GM19452 (cell line): ENCODE measurements around the gene ARHGEF28.

ENCODE experiments used
- ATAC-seq: cut with Tn5 transposase; IDR thresholded peaks from one replicate; pipeline ENCODE4 v1.9.1; 2021; ENCODE audit not compliant: unreplicated experiment

ARHGEF28 gene

GRCh38 chr5:73957397-73958001, 331.5 kb downstream of the ARHGEF28 start:
- ATAC-seq, result no peak

GRCh38 chr5:73958037-73958436, 332.0 kb downstream of the ARHGEF28 start:
- no peak for ATAC-seq

- ATAC-seq, result no peak
Measured at GRCh38 chr5:73960023-73960422, 334.0 kb downstream of the ARHGEF28 start.

GRCh38 chr5:73960426-73960825, 334.4 kb downstream of the ARHGEF28 start:
- no peak for ATAC-seq

GRCh38 chr5:73962801-73963425, 336.9 kb downstream of the ARHGEF28 start:
- ATAC-seq, result no peak

- ATAC-seq, result no peak
Measured at GRCh38 chr5:73964352-73964865, 338.4 kb downstream of the ARHGEF28 start.

- no peak for ATAC-seq
Measured at GRCh38 chr5:73966451-73966850, 340.5 kb downstream of the ARHGEF28 start.

GRCh38 chr5:73967347-73967746, 341.4 kb downstream of the ARHGEF28 start:
- ATAC-seq, result no peak

GRCh38 chr5:73968246-73968645, 342.2 kb downstream of the ARHGEF28 start:
- ATAC-seq, result no peak

GRCh38 chr5:73968729-73969128, 342.7 kb downstream of the ARHGEF28 start:
- no peak for ATAC-seq

- ATAC-seq, result no peak
Measured at GRCh38 chr5:73969195-73970036, 343.4 kb downstream of the ARHGEF28 start.

- ATAC-seq, result no peak
Measured at GRCh38 chr5:73971326-73971725, 345.3 kb downstream of the ARHGEF28 start.

- ATAC-seq, result no peak
Measured at GRCh38 chr5:73973135-73973534, 347.1 kb downstream of the ARHGEF28 start.

GRCh38 chr5:73974871-73975360, 348.9 kb downstream of the ARHGEF28 start:
- ATAC-seq, result no peak

- ATAC-seq, result no peak
Measured at GRCh38 chr5:73975845-73976244, 349.8 kb downstream of the ARHGEF28 start.

GRCh38 chr5:73977146-73977545, 351.1 kb downstream of the ARHGEF28 start:
- no peak for ATAC-seq

- no peak for ATAC-seq
Measured at GRCh38 chr5:73979321-73979720, 353.3 kb downstream of the ARHGEF28 start.

- ATAC-seq, result no peak
Measured at GRCh38 chr5:73981704-73982103, 355.7 kb downstream of the ARHGEF28 start.

GRCh38 chr5:73983644-73984043, 357.6 kb downstream of the ARHGEF28 start:
- no peak for ATAC-seq

- ATAC-seq, result no peak
Measured at GRCh38 chr5:73985145-73985544, 359.1 kb downstream of the ARHGEF28 start.

- ATAC-seq, result no peak
Measured at GRCh38 chr5:73986729-73987128, 360.7 kb downstream of the ARHGEF28 start.

GRCh38 chr5:73987915-73988314, 361.9 kb downstream of the ARHGEF28 start:
- no peak for ATAC-seq
